Right ventricle myocardium superior (tissue), 1 donor: ENCODE measurements around the gene SLC17A5. TPM values are rescaled to one million over a fixed set of nuclear protein-coding genes. Genes with fewer than 3 reads are reported as not detected.
A peak's percentile ranks its signal among the peaks of the same experiment; 100 is the strongest.
"Not testable (repeated sequence)": the region's sequence is repeated elsewhere in the genome, so short reads cannot be mapped to it uniquely, and the experiment has no call there.

Experiments
- ATAC-seq: fragments of 200-7000 bp; cut with Tn5 transposase; one replicate; pipeline ENCODE4 v1.9.1; 2020; ENCODE audit warnings: mild to moderate bottlenecking; ENCODE audit not compliant: poor library complexity
- DNase-seq: peaks from one replicate; pipeline ENCODE4 v3.0.0-alpha.2; 2020
- intact Hi-C: fragments of 100-400 bp; cut with DNase I; formaldehyde crosslinking; loops from one replicate; pipeline ENCODE4 v1.11.2; 2022
- long read RNA-seq: library from polyadenylated mRNA; unstranded; transcript quantifications from one replicate; pipeline ENCODE4 v2.0.0, GENCODE V29; 2021
- total RNA-seq: library from RNA; stranded (reverse); fragmentation: NEBNext Ultra II Directional; extraction: Animal tissue kit (Norgen Biotek cat#: 25700); gene quantifications from one replicate; pipeline ENCODE4 v1.2.1, GENCODE V29; 2021
- donor health status: DM: no; HTN: yes; CAD: no; lungs with severe emphysema.

SLC17A5 gene, protein sequence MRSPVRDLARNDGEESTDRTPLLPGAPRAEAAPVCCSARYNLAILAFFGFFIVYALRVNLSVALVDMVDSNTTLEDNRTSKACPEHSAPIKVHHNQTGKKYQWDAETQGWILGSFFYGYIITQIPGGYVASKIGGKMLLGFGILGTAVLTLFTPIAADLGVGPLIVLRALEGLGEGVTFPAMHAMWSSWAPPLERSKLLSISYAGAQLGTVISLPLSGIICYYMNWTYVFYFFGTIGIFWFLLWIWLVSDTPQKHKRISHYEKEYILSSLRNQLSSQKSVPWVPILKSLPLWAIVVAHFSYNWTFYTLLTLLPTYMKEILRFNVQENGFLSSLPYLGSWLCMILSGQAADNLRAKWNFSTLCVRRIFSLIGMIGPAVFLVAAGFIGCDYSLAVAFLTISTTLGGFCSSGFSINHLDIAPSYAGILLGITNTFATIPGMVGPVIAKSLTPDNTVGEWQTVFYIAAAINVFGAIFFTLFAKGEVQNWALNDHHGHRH
- total RNA-seq: 4.1 TPM
- long read RNA-seq, transcript SLC17A5-201 (11 exons, 3,455 nt): major isoform, 8 of 11 reads
- long read RNA-seq, partial matches to known transcripts: 0 of 11 reads
- long read RNA-seq, other reads (novel, unspliced or antisense): 3 of 11 reads

GRCh38 chr6:73653571-73654424, at the start of gene SLC17A5:
Gene SLC17A5 (minus strand): TSS chr6:73653992. CDS start chr6:73653886, 106 bp downstream.
- intact Hi-C loops: no loop called here
- DNase-seq: peak; percentile 97
- ATAC-seq: peak; percentile 98

GRCh38 chr6:73703466-73703865, 49.7 kb upstream of the SLC17A5 start:
- ATAC-seq: no peak
- DNase-seq: no peak
- intact Hi-C loops: no loop called here

GRCh38 chr6:73702444-73702843, 48.7 kb upstream of the SLC17A5 start:
- intact Hi-C loops: no loop called here
- DNase-seq: no peak
- ATAC-seq: no peak

GRCh38 chr6:73699676-73700459, 46.1 kb upstream of the SLC17A5 start:
- ATAC-seq (no peak), DNase-seq (no peak)
- intact Hi-C loops: no loop called here

DNA sequence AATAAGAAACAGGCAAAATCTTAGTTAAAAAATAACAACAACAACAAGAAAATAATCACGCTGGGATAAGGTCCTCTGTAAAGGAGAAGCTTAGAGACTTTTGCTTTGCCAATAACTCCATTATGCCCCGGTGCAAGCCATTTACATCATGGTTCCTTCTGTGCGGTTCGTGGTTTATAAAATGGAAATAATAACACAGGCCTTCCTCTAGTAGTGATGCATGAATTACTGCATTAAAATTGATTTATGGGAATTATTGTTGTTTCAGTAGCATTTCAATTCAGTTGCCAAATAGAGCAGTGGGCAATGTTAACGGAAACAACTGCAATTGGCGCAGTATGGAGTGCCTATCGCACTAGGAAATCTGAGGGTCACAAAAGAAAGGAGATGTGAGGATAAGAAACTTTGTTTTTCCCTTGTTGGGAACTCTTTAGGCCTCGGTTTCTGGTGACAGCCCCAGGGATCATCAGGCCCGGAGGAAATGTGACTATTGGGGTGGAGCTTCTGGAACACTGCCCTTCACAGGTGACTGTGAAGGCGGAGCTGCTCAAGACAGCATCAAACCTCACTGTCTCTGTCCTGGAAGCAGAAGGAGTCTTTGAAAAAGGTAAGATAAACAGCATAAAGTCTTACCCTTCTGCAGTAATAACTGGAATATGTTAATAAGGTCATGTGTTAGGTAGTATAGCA, 43.3 kb upstream of the SLC17A5 start:
- ATAC-seq: no peak
- no peak for DNase-seq
- intact Hi-C loops: no loop called here

- ATAC-seq: peak; percentile 95
- intact Hi-C loops: no loop called here
- DNase-seq: peak; percentile 56
These were observed 42.0 kb upstream of the SLC17A5 start, which contains the start of gene CD109 for GRCh38 chr6:73695619-73696421. Gene CD109 (plus strand): TSS chr6:73696203. CDS start chr6:73696216, 13 bp downstream.

- DNase-seq (no peak), ATAC-seq (no peak)
- intact Hi-C loops: no loop called here
These were observed 41.1 kb upstream of the SLC17A5 start for GRCh38 chr6:73694711-73695411.

GRCh38 chr6:73691512-73691911, 37.7 kb upstream of the SLC17A5 start:
- DNase-seq (no peak), ATAC-seq (no peak)
- intact Hi-C loops: no loop called here

GRCh38 chr6:73690056-73690455, 36.3 kb upstream of the SLC17A5 start:
- DNase-seq (no peak), ATAC-seq (no peak)
- intact Hi-C loops: no loop called here

DNA sequence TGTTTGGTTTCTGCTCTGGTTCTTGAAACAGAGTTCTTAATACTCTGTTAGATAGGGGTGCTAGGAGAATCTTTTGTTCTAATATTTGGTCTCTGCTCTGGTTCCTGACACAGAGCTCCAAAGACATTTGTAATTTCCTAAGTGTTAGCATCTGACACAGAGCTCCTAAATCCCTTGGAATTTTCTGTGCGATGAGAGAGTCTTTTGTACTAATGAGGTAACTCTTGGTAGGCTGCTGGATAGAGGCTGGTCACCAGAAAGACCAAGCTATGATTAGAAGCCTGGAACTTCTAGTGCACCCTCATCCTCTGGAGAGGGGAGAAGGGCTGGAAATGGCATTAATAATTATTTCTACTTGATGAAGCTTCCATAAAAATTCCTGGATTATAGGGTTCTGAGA, 34.6 kb upstream of the SLC17A5 start:
- DNase-seq: no peak
- no peak for ATAC-seq
- intact Hi-C loops: no loop called here

GRCh38 chr6:73683574-73683973, 29.8 kb upstream of the SLC17A5 start:
- DNase-seq, intact Hi-C loops, ATAC-seq: not testable (repeated sequence)

GRCh38 chr6:73680289-73680918, 26.6 kb upstream of the SLC17A5 start:
- DNase-seq (no peak), ATAC-seq (no peak)
- intact Hi-C loops: no loop called here

GRCh38 chr6:73679846-73680245, 26.1 kb upstream of the SLC17A5 start:
- intact Hi-C loops, ATAC-seq, DNase-seq: not testable (repeated sequence)

DNA sequence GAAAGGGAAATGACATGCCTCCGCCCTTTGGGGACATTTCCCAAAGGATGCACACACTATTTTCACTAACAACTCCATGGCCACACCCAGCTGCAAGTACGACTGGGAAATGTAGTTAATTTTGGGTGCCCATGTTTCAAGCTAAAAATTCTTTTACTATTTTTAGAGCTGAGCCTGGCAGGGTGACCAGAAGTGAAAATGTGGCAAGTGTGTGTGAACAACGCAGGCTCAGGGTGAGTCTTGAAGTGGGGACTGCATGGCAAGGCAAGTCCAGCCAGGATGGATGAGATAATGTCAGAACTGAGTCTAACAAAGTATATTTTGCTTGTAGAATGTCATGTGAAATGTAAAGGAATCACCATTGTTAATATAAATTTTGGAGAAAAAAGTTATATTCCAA, 25.2 kb upstream of the SLC17A5 start:
- intact Hi-C loops: no loop called here
- ATAC-seq (peak; percentile 80), DNase-seq (no peak)

DNA sequence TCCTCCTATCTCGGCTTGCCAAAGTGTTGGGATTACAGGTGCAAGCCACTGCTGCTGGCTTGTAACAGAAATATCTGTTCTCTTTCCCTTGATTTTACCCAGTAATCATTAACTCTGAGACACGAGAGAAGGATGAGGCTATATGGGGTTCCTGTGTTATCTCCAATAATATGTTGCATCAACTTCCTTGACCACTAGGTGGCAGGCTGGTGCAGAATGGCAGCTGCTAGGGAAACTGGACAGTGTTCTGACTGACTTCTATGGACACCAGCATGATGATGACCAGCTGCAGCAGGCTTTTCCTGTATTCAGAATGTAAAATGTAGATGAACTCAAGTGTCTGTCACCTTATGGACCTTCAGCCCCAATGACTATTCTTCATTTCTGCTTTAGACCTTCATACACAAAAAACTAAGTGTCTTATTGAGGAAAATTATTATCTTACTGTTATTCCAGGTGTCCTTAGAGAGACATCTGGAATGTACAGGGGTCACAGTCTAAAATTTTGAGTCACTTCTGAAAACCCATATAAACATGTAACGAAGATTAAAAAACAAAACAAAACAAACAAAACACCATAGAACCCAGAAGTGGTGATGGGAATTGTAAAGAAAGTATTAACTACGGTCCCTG, 21.8 kb upstream of the SLC17A5 start:
- DNase-seq (peak; percentile 58), ATAC-seq (peak; percentile 96)
- intact Hi-C loops: loop anchor here (2.0 kb wide), 1 partner anchor 57 kb away; no protein-coding TSS in a partner anchor
